GM19328 (cell line): ENCODE measurements around the gene CHRD.
"Not testable (repeated sequence)": the region's sequence is repeated elsewhere in the genome, so short reads cannot be mapped to it uniquely, and the experiment has no call there.

ENCODE experiments used
- ATAC-seq: cut with Tn5 transposase; IDR thresholded peaks from one replicate; pipeline ENCODE4 v1.9.1; 2021; ENCODE audit warnings: mild to moderate bottlenecking, moderate library complexity; ENCODE audit not compliant: unreplicated experiment

Gene CHRD

DNA sequence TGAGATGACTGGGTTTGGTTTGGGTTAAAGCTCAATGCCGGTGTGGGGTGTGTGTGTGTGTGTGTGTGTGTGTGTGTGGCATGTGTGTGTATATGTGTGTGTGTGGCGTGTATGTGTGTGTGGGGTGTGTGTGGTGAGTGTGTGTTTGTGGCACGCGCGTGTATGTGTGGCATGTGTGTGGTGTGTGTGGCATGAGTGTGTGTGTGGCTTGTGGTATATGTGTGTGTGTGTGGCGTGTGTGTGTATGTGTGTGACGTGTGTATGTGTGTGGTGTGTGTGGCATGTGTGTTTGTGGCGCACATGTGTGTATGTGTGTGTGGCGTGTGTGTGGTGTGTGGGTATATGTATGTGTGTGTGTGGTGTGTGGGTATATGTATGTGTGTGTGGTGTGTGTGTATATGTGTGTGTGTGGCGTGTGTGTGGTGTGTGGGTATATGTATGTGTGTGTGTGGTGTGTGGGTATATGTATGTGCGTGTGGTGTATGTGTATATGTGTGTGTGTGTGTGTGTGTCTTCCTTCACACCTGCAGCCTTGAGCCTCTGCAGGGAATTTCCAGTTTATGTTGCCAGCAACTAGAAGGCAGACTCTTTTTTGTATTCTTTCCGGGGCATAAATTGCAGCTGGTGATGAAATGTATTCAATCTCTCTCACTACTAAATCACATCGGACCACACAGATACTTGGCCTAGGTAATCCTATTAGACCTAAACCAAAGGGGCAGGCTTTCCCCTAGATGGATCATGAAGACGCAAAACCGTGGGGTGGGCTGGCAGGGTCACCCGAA is 34.8 kb downstream of the CHRD start:
- no peak for ATAC-seq

DNA sequence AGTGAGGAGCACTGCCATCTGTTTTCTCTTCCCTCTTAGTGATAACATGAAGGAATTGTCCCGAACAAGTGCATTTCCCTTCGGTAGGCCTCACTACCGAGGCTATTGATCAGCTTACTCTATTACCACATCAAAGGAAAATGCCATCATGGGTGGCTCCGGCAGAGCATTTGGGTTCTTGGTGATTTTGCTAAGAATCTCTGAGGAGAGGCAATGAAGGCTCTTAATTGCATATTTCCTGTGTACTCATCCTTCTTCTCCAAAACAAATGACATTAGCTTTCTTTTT is 35.3 kb downstream of the CHRD start:
- ATAC-seq, result no peak

DNA sequence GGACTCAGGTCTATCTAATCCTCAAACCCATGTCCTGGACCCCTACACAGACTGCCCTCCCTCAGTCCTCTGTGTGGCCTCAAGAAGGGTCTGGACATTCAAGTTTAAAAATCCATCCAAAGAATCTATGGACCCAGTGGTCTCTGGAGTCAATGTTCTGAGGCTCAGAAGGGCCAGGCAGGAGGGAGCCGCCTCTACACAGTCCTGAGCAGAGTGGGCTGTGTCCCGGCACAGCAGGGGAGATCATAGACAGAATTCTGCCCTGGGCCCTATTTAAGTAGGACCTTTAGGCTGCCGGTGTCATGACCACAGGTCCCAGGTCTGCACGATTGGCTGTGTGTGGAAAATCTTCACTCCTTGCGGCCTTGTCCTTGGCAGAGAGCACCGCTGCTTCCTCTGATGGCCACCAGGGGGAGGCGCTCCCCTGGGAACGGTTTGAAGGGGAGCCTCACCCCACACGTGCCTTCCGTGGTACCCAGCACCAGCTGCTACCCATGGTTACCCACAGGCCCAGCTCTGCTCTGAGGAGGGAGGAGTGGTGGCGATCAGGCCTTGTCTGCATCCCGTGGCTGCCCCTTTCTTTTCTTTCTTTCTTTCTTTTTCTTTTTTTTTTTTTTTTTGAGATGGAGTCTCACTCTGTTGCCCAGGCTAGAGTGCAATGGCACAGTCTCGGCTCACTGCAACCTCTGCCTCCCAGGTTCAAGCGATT is 37.9 kb downstream of the CHRD start:
- no peak for ATAC-seq

DNA sequence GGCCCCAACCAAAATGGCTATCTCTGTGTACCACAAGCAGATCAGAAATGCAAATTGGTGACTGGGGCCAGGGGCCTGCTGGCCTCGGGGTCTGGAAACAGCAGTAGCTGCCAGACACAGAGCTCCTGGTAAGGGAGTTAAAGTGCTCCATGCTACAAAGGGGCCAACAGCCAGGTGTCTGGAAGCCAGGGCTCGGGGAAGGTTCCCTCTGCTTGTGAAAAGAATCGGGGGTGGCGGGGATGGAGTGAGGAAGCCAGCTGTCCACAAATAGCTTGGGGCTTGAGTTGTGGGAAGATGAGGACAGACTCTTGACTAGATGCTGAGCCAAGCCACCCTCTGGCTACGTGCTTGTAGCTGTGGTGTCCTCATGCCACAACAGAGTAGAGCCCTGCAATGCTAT is 39.3 kb downstream of the CHRD start:
- ATAC-seq, result no peak

DNA sequence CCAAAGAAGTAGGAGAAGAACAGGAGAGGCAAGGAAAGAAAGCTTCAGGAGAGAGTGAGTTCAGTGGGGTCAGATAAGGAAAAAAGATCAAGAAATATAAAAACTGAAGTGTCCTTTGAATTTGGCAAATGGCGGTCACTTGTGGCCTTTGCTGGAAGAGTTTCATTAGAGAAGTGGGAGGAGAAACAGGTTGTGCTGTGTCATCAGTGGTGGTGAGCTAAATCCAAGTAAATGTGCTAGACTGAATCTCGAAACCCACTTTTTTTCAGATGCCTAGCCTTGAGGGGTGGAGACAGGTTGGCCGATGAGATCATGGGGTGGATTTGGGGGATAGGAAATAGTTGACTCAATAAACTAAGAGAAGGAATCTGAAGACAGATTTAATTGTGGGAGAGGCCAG is 43.7 kb downstream of the CHRD start:
- ATAC-seq, result no peak

DNA sequence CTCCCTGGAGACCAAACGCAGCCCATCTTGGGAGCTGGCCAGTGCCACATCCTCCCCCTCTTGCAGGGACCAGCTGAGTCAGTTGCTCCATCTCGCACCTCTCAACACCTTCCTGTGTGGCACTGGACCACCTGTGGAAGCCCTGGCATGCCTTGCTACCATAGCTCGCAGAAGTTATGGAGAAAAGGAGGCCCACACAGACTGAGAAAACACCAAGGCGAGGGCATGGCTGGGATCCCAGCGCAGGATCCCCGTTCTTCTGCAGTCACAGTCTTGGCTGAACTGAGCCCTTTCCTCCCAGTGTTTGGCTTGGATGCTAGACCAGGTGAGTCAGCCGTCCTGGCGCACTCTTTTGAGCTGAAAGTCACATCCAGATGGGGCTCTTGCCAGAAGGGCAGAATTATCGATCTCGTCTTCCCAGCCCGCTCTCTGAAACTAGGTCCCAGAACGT is 46.9 kb downstream of the CHRD start:
- ATAC-seq, result no peak

DNA sequence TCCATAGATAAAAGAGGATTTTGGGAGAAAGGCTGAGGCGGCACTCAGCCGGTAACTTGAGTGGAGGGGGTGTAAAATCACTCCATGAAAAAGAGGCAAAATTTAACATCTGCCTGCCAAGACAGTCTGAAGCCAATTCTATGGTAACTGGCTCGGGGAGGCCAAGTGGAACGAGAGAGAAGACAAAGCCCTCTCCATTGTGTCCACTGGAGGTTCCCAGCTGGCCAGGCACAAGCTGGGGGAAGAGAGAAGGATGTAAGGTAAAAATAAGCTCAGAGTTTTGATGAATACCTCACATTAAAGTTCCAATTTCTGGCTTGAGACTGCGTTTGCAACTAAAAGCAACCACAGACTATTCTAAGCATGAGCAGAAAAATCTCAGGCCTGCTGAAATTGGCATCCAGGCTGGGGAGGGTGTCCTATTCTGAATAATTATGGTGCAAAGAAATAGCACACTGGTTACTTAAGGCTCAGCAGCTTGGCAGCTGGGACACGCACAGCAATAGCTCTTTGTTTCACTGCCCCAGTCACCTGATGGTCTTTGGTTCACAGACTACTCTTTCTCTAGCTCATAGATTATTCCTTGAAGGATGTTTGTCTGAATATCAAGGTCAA is 48.8 kb downstream of the CHRD start:
- ATAC-seq, result no peak

DNA sequence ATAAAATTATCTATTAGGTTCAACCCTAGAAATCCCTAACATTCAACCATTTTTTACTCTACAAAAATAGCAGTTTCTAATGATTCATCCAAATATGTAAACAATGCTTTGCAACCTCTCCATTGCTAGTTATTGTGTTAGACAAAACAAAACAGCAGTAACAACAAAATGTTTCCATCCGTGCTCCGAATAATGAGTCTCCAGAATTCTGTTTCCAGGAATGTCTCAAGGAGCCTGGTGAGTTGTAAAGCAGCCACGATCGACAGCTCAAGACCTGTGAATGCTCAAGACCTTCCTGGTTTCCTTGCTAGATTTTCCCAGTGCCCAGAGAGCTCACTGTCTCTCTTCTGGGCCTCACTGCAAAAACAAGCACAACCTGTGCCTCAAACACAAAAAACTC is 49.9 kb downstream of the CHRD start:
- no peak for ATAC-seq

DNA sequence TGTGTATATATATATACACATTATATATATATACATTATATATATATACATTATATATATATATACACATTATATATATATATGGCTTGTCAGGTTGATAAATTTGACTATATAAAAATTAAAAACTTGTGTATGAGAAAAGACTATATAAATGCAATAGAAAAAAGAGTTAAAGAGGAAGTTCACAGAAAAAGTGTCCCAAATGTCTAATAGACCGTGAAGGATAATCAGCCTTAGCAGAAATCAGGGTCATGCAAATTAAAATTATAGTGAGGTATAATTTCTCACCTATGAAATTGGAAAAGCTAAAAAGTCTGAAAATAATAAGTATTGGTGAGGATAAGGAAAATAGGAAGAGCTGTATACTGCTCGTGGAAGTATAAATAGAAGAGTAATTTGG is 51.1 kb downstream of the CHRD start:
- ATAC-seq, result no peak

DNA sequence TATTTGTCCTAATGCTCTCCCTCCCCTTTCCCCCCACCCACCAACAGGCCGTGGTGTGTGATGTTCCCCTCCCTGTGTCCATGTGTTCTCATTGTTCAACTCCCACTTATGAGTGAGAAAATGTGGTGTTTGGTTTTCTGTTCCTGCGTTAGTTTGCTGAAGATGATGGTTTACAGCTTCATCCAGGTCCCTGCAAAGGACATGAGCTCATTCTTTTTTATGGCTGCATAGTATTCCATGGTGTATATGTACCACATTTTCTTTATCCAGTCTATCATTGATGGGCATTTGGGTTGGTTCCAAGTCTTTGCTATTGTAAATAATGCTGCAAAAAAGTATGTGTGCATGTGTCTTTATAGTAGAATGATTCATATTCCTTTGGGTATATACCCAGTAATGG is 53.3 kb downstream of the CHRD start:
- not testable (repeated sequence) for ATAC-seq

DNA sequence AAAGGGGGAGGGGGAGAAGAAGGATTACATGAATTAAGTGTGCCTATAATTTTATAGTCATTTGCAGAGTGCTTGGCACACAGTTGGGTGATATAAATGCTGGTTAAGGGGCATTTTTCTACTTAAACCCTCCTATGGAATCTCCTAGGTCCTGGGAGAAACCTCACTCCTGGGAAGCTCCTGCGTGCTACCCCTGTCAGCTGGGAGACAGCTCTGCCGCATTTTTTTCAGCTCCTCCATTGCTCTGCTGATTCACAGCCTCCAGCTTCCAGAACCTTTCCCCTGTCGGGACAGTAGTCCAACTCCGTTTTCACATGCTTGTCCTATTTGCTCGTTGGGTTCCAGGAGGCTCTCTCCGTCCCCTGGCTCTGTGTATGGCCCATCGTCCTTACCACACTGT is 59.2 kb downstream of the CHRD start:
- no peak for ATAC-seq
